ENCODE results near the gene TXNRD2.
"Not testable (repeated sequence)": the region's sequence is repeated elsewhere in the genome, so short reads cannot be mapped to it uniquely, and the experiment has no call there.

DNA sequence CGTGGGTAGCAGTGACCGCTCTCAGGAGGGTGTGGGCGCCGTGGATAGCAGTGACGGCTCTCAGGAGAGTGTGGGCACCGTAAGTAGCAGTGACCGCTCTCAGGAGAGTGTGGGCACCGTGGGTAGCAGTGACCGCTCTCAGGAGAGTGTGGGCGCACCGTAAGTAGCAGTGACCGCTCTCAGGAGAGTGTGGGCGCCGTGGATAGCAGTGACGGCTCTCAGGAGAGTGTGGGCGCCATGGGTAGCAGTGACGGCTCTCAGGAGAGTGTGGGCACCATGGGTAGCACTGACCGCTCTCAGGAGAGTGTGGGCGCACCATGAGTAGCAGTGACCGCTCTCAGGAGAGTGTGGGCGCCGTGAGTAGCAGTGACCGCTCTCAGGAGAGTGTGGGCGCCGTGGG is 34.8 kb downstream of the TXNRD2 start:
- TF ChIP-seq, protein P1, sequence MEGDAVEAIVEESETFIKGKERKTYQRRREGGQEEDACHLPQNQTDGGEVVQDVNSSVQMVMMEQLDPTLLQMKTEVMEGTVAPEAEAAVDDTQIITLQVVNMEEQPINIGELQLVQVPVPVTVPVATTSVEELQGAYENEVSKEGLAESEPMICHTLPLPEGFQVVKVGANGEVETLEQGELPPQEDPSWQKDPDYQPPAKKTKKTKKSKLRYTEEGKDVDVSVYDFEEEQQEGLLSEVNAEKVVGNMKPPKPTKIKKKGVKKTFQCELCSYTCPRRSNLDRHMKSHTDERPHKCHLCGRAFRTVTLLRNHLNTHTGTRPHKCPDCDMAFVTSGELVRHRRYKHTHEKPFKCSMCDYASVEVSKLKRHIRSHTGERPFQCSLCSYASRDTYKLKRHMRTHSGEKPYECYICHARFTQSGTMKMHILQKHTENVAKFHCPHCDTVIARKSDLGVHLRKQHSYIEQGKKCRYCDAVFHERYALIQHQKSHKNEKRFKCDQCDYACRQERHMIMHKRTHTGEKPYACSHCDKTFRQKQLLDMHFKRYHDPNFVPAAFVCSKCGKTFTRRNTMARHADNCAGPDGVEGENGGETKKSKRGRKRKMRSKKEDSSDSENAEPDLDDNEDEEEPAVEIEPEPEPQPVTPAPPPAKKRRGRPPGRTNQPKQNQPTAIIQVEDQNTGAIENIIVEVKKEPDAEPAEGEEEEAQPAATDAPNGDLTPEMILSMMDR (IDR thresholded peaks at IDR 0.05) = not testable (repeated sequence)
- not testable (repeated sequence) for TF ChIP-seq POLR2A, EP300 (IDR thresholded peaks at IDR 0.05)

Measured in tibial nerve (tissue), 4 donors.